Hepatocyte (in vitro differentiated cells): ENCODE measurements around the gene ALB.

Experiments used
- EZH2 ChIP-seq: fragments of 200-600 bp; sonication (generic); IDR thresholded peaks from 2 replicates; pipeline ENCODE4 v1.6.1; 2016; ENCODE audit warnings: antibody characterized with exemption, mild to moderate bottlenecking, borderline replicate concordance
- TF ChIP-seq, protein P1 (sequence below): fragments of 200-600 bp; sonication (generic); IDR thresholded peaks from 2 replicates; pipeline ENCODE4 v1.5.1; 2016; ENCODE audit warnings: antibody characterized with exemption, mild to moderate bottlenecking; ENCODE audit not compliant: poor library complexity

DNA sequence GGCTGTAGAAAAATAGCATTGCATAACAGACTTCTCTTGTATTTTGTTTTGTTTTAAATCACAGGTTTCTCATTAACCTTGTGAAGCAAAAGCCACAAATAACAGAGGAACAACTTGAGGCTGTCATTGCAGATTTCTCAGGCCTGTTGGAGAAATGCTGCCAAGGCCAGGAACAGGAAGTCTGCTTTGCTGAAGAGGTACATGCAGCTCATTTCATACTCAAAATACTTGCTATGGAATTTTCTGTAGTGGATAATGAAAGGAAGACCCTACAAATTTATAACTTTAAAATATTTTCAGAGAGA is 49.6 kb downstream of the ALB start:
- TF ChIP-seq EZH2: no peak
- TF ChIP-seq, protein P1, sequence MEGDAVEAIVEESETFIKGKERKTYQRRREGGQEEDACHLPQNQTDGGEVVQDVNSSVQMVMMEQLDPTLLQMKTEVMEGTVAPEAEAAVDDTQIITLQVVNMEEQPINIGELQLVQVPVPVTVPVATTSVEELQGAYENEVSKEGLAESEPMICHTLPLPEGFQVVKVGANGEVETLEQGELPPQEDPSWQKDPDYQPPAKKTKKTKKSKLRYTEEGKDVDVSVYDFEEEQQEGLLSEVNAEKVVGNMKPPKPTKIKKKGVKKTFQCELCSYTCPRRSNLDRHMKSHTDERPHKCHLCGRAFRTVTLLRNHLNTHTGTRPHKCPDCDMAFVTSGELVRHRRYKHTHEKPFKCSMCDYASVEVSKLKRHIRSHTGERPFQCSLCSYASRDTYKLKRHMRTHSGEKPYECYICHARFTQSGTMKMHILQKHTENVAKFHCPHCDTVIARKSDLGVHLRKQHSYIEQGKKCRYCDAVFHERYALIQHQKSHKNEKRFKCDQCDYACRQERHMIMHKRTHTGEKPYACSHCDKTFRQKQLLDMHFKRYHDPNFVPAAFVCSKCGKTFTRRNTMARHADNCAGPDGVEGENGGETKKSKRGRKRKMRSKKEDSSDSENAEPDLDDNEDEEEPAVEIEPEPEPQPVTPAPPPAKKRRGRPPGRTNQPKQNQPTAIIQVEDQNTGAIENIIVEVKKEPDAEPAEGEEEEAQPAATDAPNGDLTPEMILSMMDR: no peak
